Mesenchymal stem cell (in vitro differentiated cells and primary cell): ENCODE data around the gene DCPS.
"Not testable (repeated sequence)": the region's sequence is repeated elsewhere in the genome, so short reads cannot be mapped to it uniquely, and the experiment has no call there.

ENCODE experiments used
- DNase-seq: peaks from one replicate; pipeline ENCODE4 v3.0.0-alpha.2; 2013
- H2AFZ ChIP-seq: one replicate; pipeline ENCODE4 v1.6.1; 2013; ENCODE audit warnings: low read depth, mild to moderate bottlenecking, control low read depth, inconsistent platforms, low read length, moderate library complexity
- H2AK5ac ChIP-seq: 2 replicates; pipeline ENCODE4 v1.6.1; 2013; ENCODE audit warnings: low read length, moderate library complexity, mild to moderate bottlenecking, inconsistent platforms; ENCODE audit not compliant: severe bottlenecking
- H2BK120ac ChIP-seq: one replicate; pipeline ENCODE4 v1.6.1; 2013; ENCODE audit warnings: low read depth, mild to moderate bottlenecking, inconsistent platforms, low read length, moderate library complexity
- H2BK12ac ChIP-seq, 2 experiments: one replicate each; pipeline ENCODE4 v1.6.1; 2013; ENCODE audit warnings: inconsistent platforms in 2 of 2, low read length in 2 of 2, mild to moderate bottlenecking in 2 of 2, moderate library complexity in 2 of 2, control low read depth in 1 of 2
- H2BK15ac ChIP-seq: one replicate; pipeline ENCODE4 v1.6.1; 2013; ENCODE audit warnings: mild to moderate bottlenecking, low read depth, inconsistent platforms; ENCODE audit not compliant: poor library complexity, severe bottlenecking
- H2BK5ac ChIP-seq: 2 replicates; pipeline ENCODE4 v1.6.1; 2013; ENCODE audit warnings: low read depth, mild to moderate bottlenecking, low read length, control low read depth, inconsistent platforms; ENCODE audit not compliant: poor library complexity, severe bottlenecking
- H3K14ac ChIP-seq, 2 experiments: one replicate each; pipeline ENCODE4 v1.6.1; 2013; ENCODE audit warnings: inconsistent platforms in 2 of 2, low read length in 2 of 2, control low read depth in 1 of 2, mild to moderate bottlenecking in 1 of 2, moderate library complexity in 1 of 2
- H3K18ac ChIP-seq, 2 experiments: one replicate each; pipeline ENCODE4 v1.6.1; 2013; ENCODE audit warnings: inconsistent platforms in 2 of 2, low read length in 2 of 2, control low read depth in 1 of 2, low read depth in 1 of 2, mild to moderate bottlenecking in 1 of 2
- H3K23ac ChIP-seq, 2 experiments: one replicate each; pipeline ENCODE4 v1.6.1; 2013; ENCODE audit warnings: inconsistent platforms in 2 of 2, low read length in 2 of 2, mild to moderate bottlenecking in 2 of 2, moderate library complexity in 2 of 2, control low read depth in 1 of 2
- H3K27ac ChIP-seq: 2 replicates; pipeline ENCODE4 v1.5.1; 2013; ENCODE audit warnings: mild to moderate bottlenecking, moderate library complexity, low read length, control low read depth, inconsistent platforms; ENCODE audit not compliant: poor library complexity, severe bottlenecking
- H3K27me3 ChIP-seq, 2 experiments: 2 replicates each; pipeline versions ENCODE4 v1.6.1 to v1.7.0; 2013; ENCODE audit warnings: low read length in 2 of 2, mild to moderate bottlenecking in 2 of 2, moderate library complexity in 2 of 2, control low read depth in 1 of 2, inconsistent platforms in 1 of 2; ENCODE audit not compliant: control insufficient read depth in 1 of 2, insufficient read depth in 1 of 2
- H3K36me3 ChIP-seq, 2 experiments: 2 replicates each; pipeline versions ENCODE4 v1.6.1 to v1.7.0; 2013; ENCODE audit warnings: low read length in 2 of 2, control low read depth in 1 of 2, inconsistent platforms in 1 of 2, low read depth in 1 of 2, mild to moderate bottlenecking in 1 of 2; ENCODE audit not compliant: insufficient read depth in 2 of 2, control insufficient read depth in 1 of 2
- H3K4ac ChIP-seq, 2 experiments: one replicate each; pipeline ENCODE4 v1.6.1; 2013; ENCODE audit warnings: inconsistent platforms in 2 of 2, low read length in 2 of 2, mild to moderate bottlenecking in 2 of 2, moderate library complexity in 2 of 2, control low read depth in 1 of 2, low read depth in 1 of 2
- H3K4me1 ChIP-seq: 2 replicates; pipeline ENCODE4 v1.6.1; 2013; ENCODE audit warnings: low read depth, low read length, control low read depth; ENCODE audit not compliant: control insufficient read depth, insufficient read depth
- H3K4me2 ChIP-seq: 2 replicates; pipeline ENCODE4 v1.6.1; 2013; ENCODE audit warnings: low read length, mild to moderate bottlenecking, inconsistent platforms; ENCODE audit not compliant: poor library complexity, severe bottlenecking
- H3K4me3 ChIP-seq, 2 experiments: 2 replicates each; pipeline versions ENCODE4 v1.5.1 to v1.7.0; 2013; ENCODE audit warnings: low read length in 2 of 2, mild to moderate bottlenecking in 2 of 2, control low read depth in 1 of 2, low read depth in 1 of 2; ENCODE audit not compliant: insufficient read depth in 1 of 2
- H3K79me1 ChIP-seq: replicated peaks from 2 replicates; pipeline ENCODE4 v1.6.1; 2013; ENCODE audit warnings: mild to moderate bottlenecking, control low read depth, low read length, inconsistent platforms; ENCODE audit not compliant: poor library complexity, severe bottlenecking
- H3K9ac ChIP-seq: 2 replicates; pipeline ENCODE4 v1.7.0; 2013; ENCODE audit warnings: mild to moderate bottlenecking, low read length, moderate library complexity
- H3K9me3 ChIP-seq: 2 replicates; pipeline ENCODE4 v1.7.0; 2013; ENCODE audit warnings: mild to moderate bottlenecking, low read length; ENCODE audit not compliant: control insufficient read depth
- H4K8ac ChIP-seq: one replicate; pipeline ENCODE4 v1.6.1; 2013; ENCODE audit warnings: inconsistent platforms, mild to moderate bottlenecking, low read length, moderate library complexity
- H4K91ac ChIP-seq: one replicate; pipeline ENCODE4 v1.6.1; 2013; ENCODE audit warnings: mild to moderate bottlenecking, low read length, inconsistent platforms
- WGBS: methylation state at CpG from one replicate; pipeline ENCODE4 v1.1.7; 2013; ENCODE audit warnings: mixed read lengths; 5-methylcytosine and 5-hydroxymethylcytosine counted together

The DCPS gene

GRCh38 chr11:126368336-126369119, 64.7 kb downstream of the DCPS start:
- H3K27me3 ChIP-seq, H2BK15ac ChIP-seq, H2BK5ac ChIP-seq, H3K9me3 ChIP-seq, H4K8ac ChIP-seq, H3K4ac ChIP-seq, DNase-seq, H2BK12ac ChIP-seq, H3K4me3 ChIP-seq, H2AFZ ChIP-seq, H3K4me2 ChIP-seq, H3K27ac ChIP-seq, H3K9ac ChIP-seq, H3K36me3 ChIP-seq, H3K23ac ChIP-seq, H2AK5ac ChIP-seq, H2BK120ac ChIP-seq: not testable (repeated sequence)
- peak overlapping the region in 1 of 2 experiments; percentile 28 for H3K14ac ChIP-seq
- peak overlapping the region in 1 of 2 experiments; percentile 57 for H3K18ac ChIP-seq
- H3K4me1 ChIP-seq, result peaks cover 11% of the 10 kb centered on the region
- peak overlapping the region; percentile 50 for H4K91ac ChIP-seq
- H3K79me1 ChIP-seq, result peaks cover 26% of the 10 kb centered on the region
- 62% methylated on average over 7 of the region's 11 CpGs for WGBS

- H3K18ac ChIP-seq, result no peak overlapping the region
- H3K4me3 ChIP-seq, result no peak overlapping the region
- no peak overlapping the region for H2BK12ac ChIP-seq
- H2AFZ ChIP-seq, result no peak overlapping the region
- H3K36me3 ChIP-seq, result peaks cover 0 to 2% of the 10 kb centered on the region in 2 experiments
- H3K14ac ChIP-seq, result no peak overlapping the region
- no peaks in the 10 kb centered on the region for H3K9me3 ChIP-seq
- no peak overlapping the region for H4K8ac ChIP-seq
- no peak overlapping the region for H2BK15ac ChIP-seq
- no peak overlapping the region for H3K27ac ChIP-seq
- H2AK5ac ChIP-seq, result no peak overlapping the region
- H3K27me3 ChIP-seq, result no peaks in the 10 kb centered on the region
- H2BK120ac ChIP-seq, result no peak overlapping the region
- no peak overlapping the region for H2BK5ac ChIP-seq
- 100% methylated on average over 2 of the region's 3 CpGs for WGBS
- H3K9ac ChIP-seq, result no peak overlapping the region
- peaks cover 11% of the 10 kb centered on the region for H3K4me1 ChIP-seq
- no peak overlapping the region for H3K4me2 ChIP-seq
- DNase-seq, result no peak
- no peak overlapping the region for H3K4ac ChIP-seq
- no peak overlapping the region for H3K23ac ChIP-seq
- H4K91ac ChIP-seq, result no peak overlapping the region
- peaks cover 24% of the 10 kb centered on the region for H3K79me1 ChIP-seq
These were observed 66.2 kb downstream of the DCPS start for GRCh38 chr11:126370016-126370415.

- Histone ChIP-seq H4K8ac (no peak overlapping the region), H2BK5ac (no peak overlapping the region), H3K4me2 (no peak overlapping the region), H2AFZ (no peak overlapping the region), H4K91ac (no peak overlapping the region), H2BK120ac (no peak overlapping the region), H3K36me3 (peaks cover 0 to 2% of the 10 kb centered on the region in 2 experiments), H2BK15ac (no peak overlapping the region), H3K27ac (no peak overlapping the region), H3K4me1 (peaks cover 11% of the 10 kb centered on the region), H3K4me3 (no peak overlapping the region), H3K18ac (no peak overlapping the region), H3K27me3 (no peaks in the 10 kb centered on the region), H3K4ac (no peak overlapping the region), H2AK5ac (no peak overlapping the region), H3K79me1 (peaks cover 19% of the 10 kb centered on the region), H3K9me3 (no peaks in the 10 kb centered on the region), H3K14ac (no peak overlapping the region), H3K23ac (no peak overlapping the region), H3K9ac (no peak overlapping the region), H2BK12ac (no peak overlapping the region)
- no peak for DNase-seq
- 95% methylated on average over 7 of the region's 7 CpGs for WGBS
These were observed 67.7 kb downstream of the DCPS start for GRCh38 chr11:126371595-126371994.

- not testable (repeated sequence) for H2AK5ac ChIP-seq, H2BK15ac ChIP-seq, H3K4me2 ChIP-seq, H2BK12ac ChIP-seq, DNase-seq, H2BK5ac ChIP-seq, H3K14ac ChIP-seq, H4K91ac ChIP-seq, H2AFZ ChIP-seq, H2BK120ac ChIP-seq, H3K36me3 ChIP-seq, H3K4ac ChIP-seq, H3K9ac ChIP-seq, H3K9me3 ChIP-seq, H3K27ac ChIP-seq, H3K27me3 ChIP-seq, H3K4me3 ChIP-seq
- 82% methylated on average over 9 of the region's 12 CpGs for WGBS
- peaks cover 14% of the 10 kb centered on the region for H3K79me1 ChIP-seq
- H3K23ac ChIP-seq, result peak overlapping the region in 1 of 2 experiments; percentile 80
- peak overlapping the region in 1 of 2 experiments; percentile 24 for H3K18ac ChIP-seq
- H3K4me1 ChIP-seq, result peaks cover 11% of the 10 kb centered on the region
- H4K8ac ChIP-seq, result peak overlapping the region; percentile 42
These were observed 69.7 kb downstream of the DCPS start for GRCh38 chr11:126373389-126374066.
